ENCODE results near the gene TTC29.
A peak's percentile ranks its signal among the peaks of the same experiment; 100 is the strongest.
"Not testable (repeated sequence)": the region's sequence is repeated elsewhere in the genome, so short reads cannot be mapped to it uniquely, and the experiment has no call there.

The TTC29 gene

GRCh38 chr4:146857298-146857697, 88.4 kb downstream of the TTC29 start:
- no peak for DNase-seq (ENCODE audit: insufficient read length, low spot score)
- no peak for FAIRE-seq

GRCh38 chr4:146855761-146856160, 89.9 kb downstream of the TTC29 start:
- FAIRE-seq (no peak), DNase-seq (ENCODE audit: insufficient read length, low spot score) (no peak)

DNA sequence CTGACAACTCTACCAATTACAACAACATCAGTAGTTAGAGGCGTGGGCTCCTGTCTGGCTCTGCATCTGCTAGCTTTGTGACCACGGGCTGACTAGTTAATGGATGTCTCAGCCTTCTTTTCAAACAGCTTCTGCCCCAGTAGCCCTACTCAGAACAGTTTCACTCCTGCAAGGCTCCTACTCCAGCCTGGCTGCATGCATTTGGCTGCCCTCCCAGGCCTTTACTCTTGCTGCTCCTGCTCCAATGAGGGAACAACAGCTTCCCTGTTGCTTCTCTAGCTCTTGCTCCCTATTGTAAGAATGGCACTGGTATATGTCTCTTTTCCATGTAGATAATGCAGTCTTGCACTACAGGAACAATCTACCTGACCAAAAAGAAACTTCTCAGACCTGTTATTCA, 93.3 kb downstream of the TTC29 start:
- no peak for DNase-seq (ENCODE audit: insufficient read length, low spot score)
- FAIRE-seq, result no peak

DNA sequence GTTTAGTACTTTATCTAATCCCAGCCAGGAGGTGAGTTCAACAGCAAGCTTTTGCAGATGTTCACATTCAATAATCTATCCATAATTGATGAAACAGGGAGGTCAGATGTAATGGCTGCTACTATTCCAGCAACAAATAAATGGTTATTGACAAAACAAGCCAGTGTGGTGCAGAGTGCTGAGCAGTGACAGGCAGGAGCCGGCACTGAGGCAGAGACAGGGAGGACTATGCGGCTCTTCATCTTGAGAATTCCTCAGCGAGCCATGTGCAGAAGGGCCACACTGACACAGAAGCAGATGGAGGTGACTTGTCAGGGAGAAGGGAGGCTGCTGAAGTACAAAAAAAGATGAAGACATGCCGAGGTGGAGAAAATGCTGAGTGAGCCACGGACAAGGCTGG, 98.3 kb downstream of the TTC29 start:
- DNase-seq (ENCODE audit: insufficient read length, low spot score), result no peak
- FAIRE-seq, result no peak

DNA sequence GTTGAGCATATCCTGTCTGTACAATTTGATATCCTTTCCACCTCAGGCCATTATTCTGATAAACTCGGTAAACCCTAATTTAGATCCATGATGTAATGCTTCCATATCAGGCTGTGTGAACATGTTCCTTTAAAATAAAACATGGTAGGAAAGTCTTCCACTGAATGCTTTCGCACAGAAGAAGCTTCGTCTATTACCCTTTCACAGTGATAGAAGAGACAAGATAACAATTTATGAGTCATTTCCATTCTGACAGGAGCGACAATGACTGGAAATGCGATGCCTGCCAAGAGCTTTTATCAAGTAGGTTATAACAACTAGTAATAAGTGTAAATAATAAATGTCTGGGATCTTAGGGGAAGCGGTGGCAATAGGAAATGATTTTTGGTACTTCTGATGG, 98.8 kb downstream of the TTC29 start:
- no peak for DNase-seq (ENCODE audit: insufficient read length, low spot score)
- FAIRE-seq, result no peak

GRCh38 chr4:146844761-146845160, 100.9 kb downstream of the TTC29 start:
- FAIRE-seq (no peak), DNase-seq (ENCODE audit: insufficient read length, low spot score) (no peak)

- FAIRE-seq (no peak), DNase-seq (ENCODE audit: insufficient read length, low spot score) (no peak)
These were observed 102.8 kb downstream of the TTC29 start for GRCh38 chr4:146842876-146843275.

GRCh38 chr4:146840731-146841130, 104.9 kb downstream of the TTC29 start:
- FAIRE-seq, result no peak
- DNase-seq (ENCODE audit: insufficient read length, low spot score), result no peak

DNA sequence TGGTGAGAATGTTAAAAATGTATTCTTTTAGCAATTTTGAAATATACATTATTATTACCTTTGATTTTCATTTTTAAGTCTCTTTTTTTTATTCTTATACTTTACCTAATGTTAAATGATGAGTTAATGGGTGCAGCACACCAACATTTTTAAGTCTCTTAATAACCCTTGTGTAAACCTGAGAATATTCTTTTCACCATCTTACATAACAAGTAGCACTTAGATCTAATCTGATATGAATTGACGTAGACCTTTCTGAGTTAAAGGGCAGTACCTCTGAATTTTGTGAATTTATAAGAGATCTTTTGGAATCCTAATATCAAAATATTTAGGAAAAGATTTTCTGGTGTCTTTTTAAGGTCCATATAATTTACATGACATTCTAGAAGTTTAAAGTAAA, 110.6 kb downstream of the TTC29 start:
- no peak for DNase-seq (ENCODE audit: insufficient read length, low spot score)

DNA sequence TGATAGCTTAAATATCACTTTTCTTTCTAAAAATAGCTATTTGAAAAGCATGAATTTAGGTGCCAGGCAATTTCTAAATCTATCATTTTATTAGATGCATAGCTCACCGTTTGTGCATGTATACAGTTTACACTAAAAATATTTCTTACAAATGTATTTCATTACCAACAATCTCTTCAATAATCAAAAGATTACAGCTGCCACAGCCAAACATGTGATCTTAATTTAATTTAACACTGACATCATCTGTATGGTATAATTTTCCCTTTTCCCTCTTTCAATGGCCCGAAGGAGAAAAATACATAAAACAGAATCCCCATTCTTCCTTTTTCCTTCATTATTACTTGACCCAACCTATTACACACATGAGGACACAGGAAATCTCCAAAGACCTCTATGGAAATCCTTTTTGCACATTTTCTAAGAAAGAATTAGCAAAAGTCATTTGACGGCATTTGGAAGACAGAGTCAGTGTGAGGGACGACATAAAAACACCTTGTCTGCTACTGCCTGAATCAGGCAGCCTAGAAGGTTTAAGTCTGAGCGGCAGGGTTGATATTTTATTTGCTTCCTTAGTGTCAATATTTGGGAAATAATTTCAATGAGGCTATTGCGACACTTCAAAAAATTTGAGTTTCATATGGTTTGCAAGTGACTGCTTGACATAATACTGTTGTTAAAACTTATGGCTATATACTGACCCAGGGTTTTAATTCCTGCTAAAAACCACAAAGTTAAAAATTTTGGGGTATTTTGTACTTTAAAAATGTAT, 111.2 kb downstream of the TTC29 start:
- DNase-seq (ENCODE audit: insufficient read length, low spot score), result no peak
- FAIRE-seq, result no peak

More for the DNA sequence above, 110.6 kb downstream of the TTC29 start:
- no peak for FAIRE-seq

DNA sequence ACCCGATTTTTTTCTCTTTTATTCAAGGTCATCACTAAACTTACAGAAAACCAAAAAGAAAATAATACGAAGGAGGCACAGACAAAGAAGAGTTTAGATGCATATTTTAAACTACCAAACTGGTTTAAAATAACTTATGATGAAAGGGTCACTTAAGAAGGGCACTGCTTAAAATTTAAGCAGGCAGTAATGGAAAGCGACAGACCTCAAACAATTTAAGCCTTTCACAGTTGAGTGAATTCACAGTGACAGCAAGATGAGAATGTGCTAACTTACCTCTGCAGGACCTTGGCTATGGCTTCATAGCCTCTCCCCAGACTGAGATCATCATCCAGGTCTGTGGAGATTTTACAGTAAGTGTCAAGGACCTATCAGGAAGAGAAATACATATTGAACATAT, 112.1 kb downstream of the TTC29 start:
- FAIRE-seq (no peak), DNase-seq (ENCODE audit: insufficient read length, low spot score) (no peak)

DNA sequence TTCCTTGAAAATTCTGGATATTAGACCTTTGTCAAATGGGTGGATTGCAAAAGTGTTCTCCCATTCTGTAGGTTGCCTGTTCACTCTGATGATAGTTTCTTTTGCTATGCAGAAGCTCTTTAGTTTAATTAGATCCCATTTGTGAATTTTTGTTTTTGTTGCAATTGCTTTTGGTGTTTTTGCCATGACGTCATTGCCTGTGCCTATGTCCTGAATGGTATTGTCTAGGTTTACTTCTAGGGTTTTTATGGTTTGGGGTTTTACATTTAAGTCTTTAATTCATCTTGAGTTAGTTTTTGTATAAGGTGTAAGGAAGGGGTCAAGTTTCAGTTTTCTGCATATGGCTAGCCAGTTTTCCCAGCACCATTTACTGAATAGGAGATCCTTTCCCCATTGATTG, 122.7 kb downstream of the TTC29 start:
- not testable (repeated sequence) for FAIRE-seq; DNase-seq (ENCODE audit: insufficient read length, low spot score)

DNA sequence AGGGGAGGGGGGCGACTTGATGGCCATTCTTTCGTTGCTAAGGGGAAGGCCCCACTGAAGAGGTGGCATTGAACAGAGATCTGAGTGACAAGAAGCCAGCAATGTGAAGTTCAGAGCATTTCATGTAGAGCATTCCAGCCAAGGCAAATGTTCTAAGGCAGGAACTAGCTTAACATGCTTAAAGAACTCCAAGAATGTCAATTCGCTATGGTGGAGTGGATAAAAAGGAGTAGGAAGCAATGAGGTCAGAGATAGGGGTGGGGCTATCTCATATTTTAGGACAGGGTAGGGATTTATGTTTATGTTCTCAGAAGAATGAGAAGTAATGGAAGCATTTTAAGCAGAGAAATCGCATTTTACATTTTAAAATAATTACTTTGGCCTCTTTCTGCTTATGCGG, 130.9 kb downstream of the TTC29 start:
- FAIRE-seq, result no peak
- no peak for DNase-seq (ENCODE audit: insufficient read length, low spot score)

DNA sequence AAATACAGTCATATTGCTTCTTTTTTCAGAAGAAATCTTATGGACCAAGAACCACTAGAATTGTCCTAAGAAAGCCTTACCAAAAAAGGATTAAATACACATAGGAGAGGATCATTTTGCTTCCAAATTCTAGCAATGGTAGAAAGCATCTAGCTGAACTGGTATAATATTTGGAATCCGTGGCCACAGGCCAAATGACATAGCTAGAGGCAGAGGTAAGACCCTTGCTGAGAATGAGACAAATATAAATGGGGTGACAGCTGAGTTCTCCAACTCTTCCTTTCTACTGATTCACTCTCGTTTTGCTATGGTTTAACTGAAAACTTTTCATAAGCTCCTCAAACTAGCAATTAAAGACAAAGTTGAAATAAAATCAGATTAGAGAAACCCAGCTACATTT, 150.0 kb downstream of the TTC29 start:
- DNase-seq (ENCODE audit: insufficient read length, low spot score) (no peak), FAIRE-seq (no peak)

DNA sequence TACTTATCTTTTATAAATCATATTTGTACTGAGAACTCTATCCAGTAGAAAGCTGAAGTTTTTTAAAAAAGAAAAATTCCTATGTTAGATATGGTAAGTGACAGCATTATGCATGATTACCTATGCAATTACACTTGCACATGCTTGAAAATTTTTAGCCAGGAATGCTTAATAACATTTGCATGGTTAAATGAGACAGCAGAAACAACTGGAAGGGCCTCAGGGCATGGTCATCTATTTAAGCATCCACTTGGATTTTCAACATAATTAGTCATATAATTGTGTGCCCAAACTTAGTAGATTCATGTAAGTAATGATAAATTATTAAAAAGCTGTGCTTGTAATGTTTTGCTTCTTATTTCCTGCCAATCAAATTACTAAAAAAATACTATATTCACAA, 151.9 kb downstream of the TTC29 start:
- DNase-seq (ENCODE audit: insufficient read length, low spot score) (no peak), FAIRE-seq (no peak)

DNA sequence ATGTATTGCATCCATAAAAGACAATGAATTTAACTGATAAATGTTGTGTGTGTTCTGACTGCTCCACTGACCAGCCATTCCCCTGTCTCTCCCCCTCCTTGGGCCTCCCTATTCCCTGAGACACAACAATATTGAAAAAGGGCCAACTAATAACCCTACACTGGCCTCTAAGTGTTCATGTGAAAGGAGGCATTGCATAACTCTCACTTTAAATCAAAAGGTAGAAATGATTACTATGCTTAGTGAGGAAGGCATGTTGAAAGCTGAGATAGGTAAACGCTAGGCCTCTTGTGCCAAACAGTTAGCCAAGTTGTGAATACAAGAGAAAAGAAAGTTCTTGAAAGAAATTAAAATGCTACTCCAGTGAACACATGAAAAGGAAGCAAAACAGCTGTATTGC, 154.2 kb downstream of the TTC29 start:
- no peak for FAIRE-seq
- no peak for DNase-seq (ENCODE audit: insufficient read length, low spot score)

- FAIRE-seq, result no peak
- DNase-seq (ENCODE audit: insufficient read length, low spot score), result no peak
These were observed 155.1 kb downstream of the TTC29 start for GRCh38 chr4:146790515-146790914.

- DNase-seq (ENCODE audit: insufficient read length, low spot score), result no peak
- FAIRE-seq, result no peak
These were observed 157.9 kb downstream of the TTC29 start for GRCh38 chr4:146787731-146788130.

DNA sequence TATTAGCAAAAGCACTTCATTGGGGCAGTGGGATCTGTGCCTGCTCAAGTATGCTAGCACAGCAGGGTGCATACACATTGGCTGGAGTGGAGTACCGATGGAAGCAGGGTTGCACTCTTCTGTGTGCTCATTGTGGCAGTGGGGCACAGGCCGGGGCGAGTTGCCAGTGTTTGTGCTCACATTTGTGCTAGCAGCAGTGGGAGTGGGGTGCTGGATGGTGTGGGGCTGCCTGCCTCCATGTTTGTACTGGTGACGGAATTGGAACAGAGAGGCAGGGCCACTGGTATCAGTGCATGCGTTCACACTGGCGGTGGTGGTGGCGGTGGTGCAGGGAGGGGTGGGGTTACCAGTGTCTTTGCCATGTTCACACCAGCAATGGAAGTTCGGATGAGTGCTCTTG, 169.0 kb downstream of the TTC29 start:
- DNase-seq (ENCODE audit: insufficient read length, low spot score), result no peak
- no peak for FAIRE-seq

DNA sequence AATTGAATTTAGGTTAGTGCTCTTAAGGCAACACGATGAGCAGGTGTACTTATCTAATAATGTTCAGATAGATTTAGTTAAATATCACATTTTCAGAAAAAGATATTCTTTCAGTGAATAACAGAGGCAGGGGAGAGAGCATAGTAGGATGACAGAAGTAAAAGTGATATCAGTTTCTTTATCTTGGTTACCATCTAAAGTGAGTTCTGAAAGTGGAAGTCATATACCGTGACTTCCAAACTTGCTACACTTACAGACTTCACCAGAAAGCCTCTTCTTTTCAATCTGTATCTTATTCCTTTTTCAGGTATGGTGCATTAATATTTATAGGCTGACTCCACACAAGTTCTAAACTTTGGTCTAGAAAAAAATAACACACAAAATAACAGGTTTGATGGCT, 182.1 kb downstream of the TTC29 start:
- no peak for FAIRE-seq
- no peak for DNase-seq (ENCODE audit: insufficient read length, low spot score)

GRCh38 chr4:146762016-146762415, 183.6 kb downstream of the TTC29 start:
- no peak for FAIRE-seq
- DNase-seq (ENCODE audit: insufficient read length, low spot score), result no peak

DNA sequence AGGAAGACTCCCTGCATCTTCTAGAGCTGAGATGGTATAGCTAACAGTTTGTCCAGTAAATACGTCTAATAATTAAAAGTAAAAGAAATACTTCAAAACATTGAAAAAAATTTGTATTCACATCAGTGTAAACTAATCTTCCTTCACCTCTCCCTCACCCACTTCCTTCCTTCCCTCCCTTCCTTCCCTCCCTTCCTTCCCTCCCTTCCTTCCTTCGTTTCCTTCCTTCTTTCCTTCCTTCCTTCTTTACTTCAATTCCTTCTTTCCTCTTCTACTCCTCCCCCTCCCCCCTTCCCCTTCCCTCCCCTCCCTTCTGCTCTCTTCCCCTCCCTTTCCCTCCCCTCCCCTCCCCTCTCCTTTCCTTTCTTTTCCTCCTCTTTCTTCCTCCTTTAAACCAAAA, 203.2 kb downstream of the TTC29 start:
- FAIRE-seq, result peak; percentile 11
- DNase-seq (ENCODE audit: insufficient read length, low spot score), result no peak

GRCh38 chr4:146739182-146739581, 206.5 kb downstream of the TTC29 start:
- no peak for DNase-seq (ENCODE audit: insufficient read length, low spot score)
- no peak for FAIRE-seq

Measured in GM19239 (cell line).